NT2/D1 (cell line): ENCODE measurements around the gene SGK2.

ENCODE experiments used
- DNase-seq: peaks from one replicate; pipeline ENCODE4 v3.0.0-alpha.2; 2011; ENCODE audit warnings: low read depth, low spot score
- H3K27me3 ChIP-seq: 2 replicates; pipeline ENCODE4 v1.6.0; 2011; ENCODE audit warnings: mild to moderate bottlenecking; ENCODE audit not compliant: insufficient read length, insufficient read depth
- H3K36me3 ChIP-seq: 2 replicates; pipeline ENCODE4 v1.6.1; 2011; ENCODE audit warnings: mild to moderate bottlenecking, low read length, mixed read lengths; ENCODE audit not compliant: insufficient read depth, insufficient read length
- H3K4me1 ChIP-seq: 2 replicates; pipeline ENCODE4 v1.5.1; 2011; ENCODE audit not compliant: insufficient read depth, insufficient read length
- H3K4me3 ChIP-seq: 2 replicates; pipeline ENCODE4 v1.5.1; 2011; ENCODE audit warnings: low read depth; ENCODE audit not compliant: insufficient read length
- H3K9ac ChIP-seq: 2 replicates; pipeline ENCODE4 v1.6.0; 2011; ENCODE audit warnings: low read depth; ENCODE audit not compliant: insufficient read length
- H3K9me3 ChIP-seq: 2 replicates; pipeline ENCODE4 v1.5.1; 2011; ENCODE audit warnings: mild to moderate bottlenecking, low read length; ENCODE audit not compliant: insufficient read depth
- SUZ12 ChIP-seq: IDR thresholded peaks from 2 replicates; pipeline ENCODE4 v1.6.1; 2011; ENCODE audit not compliant: insufficient read length, insufficient read depth; ENCODE audit errors: extremely low read depth
- YY1 ChIP-seq: IDR thresholded peaks from 2 replicates; pipeline ENCODE4 v1.6.1; 2011; ENCODE audit not compliant: insufficient read length, insufficient read depth
- ZNF274 ChIP-seq: IDR thresholded peaks from 2 replicates; pipeline ENCODE4 v1.6.1; 2011; ENCODE audit warnings: mild to moderate bottlenecking, low read depth, low read length

SGK2 gene

DNA sequence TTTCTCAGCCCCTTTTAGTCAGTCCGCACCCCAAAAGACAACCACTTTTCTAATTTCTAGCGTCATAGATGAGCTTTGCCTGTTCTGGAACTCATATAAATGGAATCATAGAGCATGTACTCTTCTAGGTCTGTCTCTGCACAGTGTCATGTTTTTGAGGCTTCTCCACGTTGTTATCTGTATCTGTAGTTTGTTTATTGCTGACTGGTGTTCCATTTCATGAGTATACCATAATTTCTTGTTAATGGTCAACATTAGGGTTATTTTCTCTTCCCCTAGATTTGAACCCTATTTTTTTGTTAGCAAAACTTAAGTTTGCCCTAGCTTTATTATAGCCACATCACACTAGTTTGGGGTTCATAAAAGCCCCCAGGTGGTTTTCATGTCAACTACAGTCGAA, 16.2 kb upstream of the SGK2 start:
- peaks cover 14% of the 10 kb centered on the region; the same call in 1 of the 2 replicates for H3K9me3 ChIP-seq
- no peak overlapping the region for H3K9ac ChIP-seq
- H3K27me3 ChIP-seq = no peaks in the 10 kb centered on the region
- DNase-seq = no peak
- TF ChIP-seq ZNF274 (no peak), SUZ12 (no peak)
- no peak overlapping the region for H3K4me3 ChIP-seq
- H3K36me3 ChIP-seq = peaks cover 53% of the 10 kb centered on the region
- H3K4me1 ChIP-seq = no peaks in the 10 kb centered on the region

DNA sequence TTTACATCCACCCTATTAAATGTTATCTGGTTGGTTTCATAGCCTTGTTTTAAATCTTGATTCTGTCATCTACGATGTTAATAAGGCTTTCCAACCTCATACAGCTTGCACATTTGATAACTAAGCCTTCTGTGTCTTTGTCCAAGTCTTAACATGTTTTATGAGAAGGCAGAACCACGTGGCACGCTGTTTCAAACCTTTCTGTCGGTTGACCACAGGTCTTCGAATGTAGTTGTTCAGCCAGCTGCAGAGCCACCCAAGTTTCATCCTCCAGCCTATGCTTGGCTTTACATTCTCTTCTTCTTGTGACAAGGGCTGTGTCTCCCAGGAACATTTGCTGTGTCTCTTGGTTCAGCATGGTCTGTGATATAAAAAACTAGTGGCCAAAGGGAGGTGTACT, 15.7 kb upstream of the SGK2 start:
- TF ChIP-seq ZNF274 (no peak), SUZ12 (no peak), YY1 (no peak)
- H3K4me3 ChIP-seq = no peak overlapping the region
- no peak for DNase-seq
- no peak overlapping the region for H3K9ac ChIP-seq
- peaks cover 15% of the 10 kb centered on the region; the same call in 1 of the 2 replicates for H3K9me3 ChIP-seq
- H3K27me3 ChIP-seq = no peaks in the 10 kb centered on the region
- peaks cover 51% of the 10 kb centered on the region for H3K36me3 ChIP-seq
- no peaks in the 10 kb centered on the region for H3K4me1 ChIP-seq

DNA sequence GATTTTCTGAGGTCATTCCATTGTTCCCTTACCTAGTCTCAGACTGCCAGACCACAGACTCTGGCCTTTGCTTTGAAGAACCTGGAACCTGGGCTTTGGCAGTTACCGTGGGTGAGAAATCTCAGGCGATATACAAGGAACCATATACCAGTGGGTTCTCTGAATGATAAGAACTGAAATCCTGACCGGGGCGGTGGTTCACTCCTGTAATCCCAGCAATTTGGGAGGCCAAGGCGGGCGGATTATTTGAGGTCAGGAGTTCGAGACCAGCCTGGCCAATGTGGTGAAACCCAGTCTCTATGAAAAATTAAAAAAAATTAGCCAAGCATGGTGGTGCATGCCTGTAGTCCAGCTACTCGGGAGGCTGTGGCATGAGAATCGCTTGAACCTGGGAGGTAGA, 14.3 kb upstream of the SGK2 start:
- no peak overlapping the region for H3K9ac ChIP-seq
- no peaks in the 10 kb centered on the region for H3K4me1 ChIP-seq
- H3K4me3 ChIP-seq = no peak overlapping the region
- TF ChIP-seq SUZ12 (no peak), ZNF274 (no peak), YY1 (no peak)
- no peak for DNase-seq
- peaks cover 15% of the 10 kb centered on the region; the same call in 1 of the 2 replicates for H3K9me3 ChIP-seq
- H3K27me3 ChIP-seq = no peaks in the 10 kb centered on the region
- peaks cover 43% of the 10 kb centered on the region for H3K36me3 ChIP-seq

DNA sequence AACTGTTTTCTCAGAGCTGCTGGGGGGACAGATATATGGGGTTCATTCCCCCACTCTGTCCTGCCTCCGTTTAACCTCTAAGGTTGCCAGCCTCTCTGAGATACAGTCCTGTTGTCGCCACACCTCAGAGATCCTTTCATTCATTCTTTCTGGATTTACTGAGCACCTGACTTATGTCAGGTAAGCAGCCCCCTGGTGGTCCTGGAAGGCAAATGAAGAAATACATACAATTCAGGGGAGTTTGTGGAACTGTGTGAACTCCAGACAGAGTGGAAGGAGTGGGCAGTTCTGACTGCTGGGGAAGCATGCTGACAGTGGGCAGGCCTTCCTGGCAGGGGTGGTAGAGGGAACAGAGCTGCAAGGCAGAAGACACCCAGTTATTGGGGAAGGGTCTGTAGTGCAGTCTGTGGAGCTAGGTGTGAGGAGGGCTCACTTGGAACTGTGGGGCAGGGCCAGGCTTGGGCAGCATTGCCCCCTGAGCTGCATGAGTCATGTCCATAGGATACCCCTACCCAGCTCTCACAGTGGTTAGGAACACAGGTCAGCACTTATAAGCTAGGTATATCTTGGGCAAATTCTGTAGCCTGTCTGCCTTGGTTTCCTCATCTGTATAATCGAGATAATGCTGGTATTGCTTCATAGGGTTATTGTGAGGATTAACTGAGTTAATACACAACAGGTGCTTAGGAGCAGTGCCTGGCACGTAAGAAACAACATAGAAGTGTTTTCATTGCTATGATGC, 12.8 kb upstream of the SGK2 start:
- peaks cover 28% of the 10 kb centered on the region for H3K36me3 ChIP-seq
- no peak for DNase-seq
- TF ChIP-seq YY1 (no peak), SUZ12 (no peak), ZNF274 (no peak)
- H3K4me3 ChIP-seq = no peak overlapping the region
- H3K4me1 ChIP-seq = peaks cover 5% of the 10 kb centered on the region
- no peaks in the 10 kb centered on the region for H3K27me3 ChIP-seq
- H3K9me3 ChIP-seq = peaks cover 15% of the 10 kb centered on the region; the same call in 1 of the 2 replicates
- no peak overlapping the region for H3K9ac ChIP-seq

DNA sequence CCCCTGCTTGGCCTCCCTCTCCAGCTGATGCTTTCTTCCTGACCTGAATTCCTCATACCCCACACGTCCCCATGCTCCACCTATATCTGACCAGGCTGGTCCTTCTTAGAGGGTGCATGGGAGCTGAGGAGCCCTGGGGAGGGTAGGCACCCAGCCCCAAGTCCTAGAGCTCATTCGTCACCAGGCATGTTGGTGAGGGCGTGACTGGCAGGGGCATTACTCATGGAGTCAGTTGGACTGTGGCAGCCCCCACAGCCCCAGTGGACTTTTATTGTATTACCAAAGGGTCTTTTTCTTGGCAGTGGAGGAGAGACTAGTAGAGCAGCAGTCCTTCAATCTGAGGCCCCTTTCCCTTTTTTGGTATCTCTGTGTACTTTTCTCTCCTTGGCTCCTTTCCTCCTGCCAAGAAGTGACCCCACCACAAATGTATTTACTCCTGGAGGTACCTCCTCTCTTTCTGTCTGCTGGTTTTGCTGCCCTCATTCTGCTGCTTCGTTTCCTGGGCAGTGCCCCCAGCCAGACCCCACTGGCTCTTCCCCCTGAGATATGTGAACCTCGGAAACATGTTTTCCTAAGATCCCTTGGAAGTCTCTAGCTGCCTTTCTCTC, 10.4 kb upstream of the SGK2 start:
- H3K9me3 ChIP-seq = peaks cover 15% of the 10 kb centered on the region; the same call in 1 of the 2 replicates
- peaks cover 15% of the 10 kb centered on the region for H3K36me3 ChIP-seq
- peaks cover 5% of the 10 kb centered on the region for H3K4me1 ChIP-seq
- H3K9ac ChIP-seq = no peak overlapping the region
- TF ChIP-seq YY1 (no peak), SUZ12 (no peak), ZNF274 (no peak)
- H3K4me3 ChIP-seq = no peak overlapping the region
- no peak for DNase-seq
- no peaks in the 10 kb centered on the region for H3K27me3 ChIP-seq

DNA sequence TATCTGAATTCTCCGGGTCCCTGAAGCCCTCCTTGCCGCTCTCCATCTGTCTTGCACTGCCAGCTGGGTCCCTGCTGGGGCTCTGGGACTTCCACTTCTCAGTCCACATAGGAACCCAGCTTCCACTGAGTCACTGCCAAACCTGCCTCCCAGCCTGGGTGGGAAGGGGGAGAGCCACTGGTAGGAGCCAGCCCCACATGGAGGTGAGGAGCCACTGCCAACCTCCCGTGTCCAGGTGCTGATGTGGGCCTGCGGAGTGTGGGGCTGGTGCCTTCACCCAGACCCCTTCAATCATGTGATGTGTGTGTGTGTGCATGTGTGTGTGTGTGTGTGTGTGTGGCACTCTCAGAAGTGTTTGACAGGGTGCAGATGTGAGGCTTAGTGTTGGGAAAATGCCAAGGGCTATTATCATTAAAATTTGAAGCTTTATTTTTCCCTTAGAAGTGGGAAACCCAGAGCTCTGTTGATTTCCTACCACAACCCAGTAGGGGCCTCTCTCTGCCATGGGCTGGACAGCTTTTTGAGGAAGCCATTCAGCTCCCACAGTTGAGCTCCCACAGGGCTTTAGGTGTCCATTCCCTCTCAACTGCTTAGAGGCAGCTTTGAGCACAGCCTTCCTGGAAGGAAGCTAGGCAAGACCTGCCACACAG, 9.3 kb upstream of the SGK2 start:
- Histone ChIP-seq H3K9me3 (peaks cover 15% of the 10 kb centered on the region; the same call in 1 of the 2 replicates), H3K4me1 (peaks cover 5% of the 10 kb centered on the region), H3K4me3 (no peak overlapping the region), H3K9ac (no peak overlapping the region), H3K36me3 (peaks cover 9% of the 10 kb centered on the region), H3K27me3 (no peaks in the 10 kb centered on the region)
- TF ChIP-seq YY1 (no peak), SUZ12 (no peak), ZNF274 (no peak)
- no peak for DNase-seq

DNA sequence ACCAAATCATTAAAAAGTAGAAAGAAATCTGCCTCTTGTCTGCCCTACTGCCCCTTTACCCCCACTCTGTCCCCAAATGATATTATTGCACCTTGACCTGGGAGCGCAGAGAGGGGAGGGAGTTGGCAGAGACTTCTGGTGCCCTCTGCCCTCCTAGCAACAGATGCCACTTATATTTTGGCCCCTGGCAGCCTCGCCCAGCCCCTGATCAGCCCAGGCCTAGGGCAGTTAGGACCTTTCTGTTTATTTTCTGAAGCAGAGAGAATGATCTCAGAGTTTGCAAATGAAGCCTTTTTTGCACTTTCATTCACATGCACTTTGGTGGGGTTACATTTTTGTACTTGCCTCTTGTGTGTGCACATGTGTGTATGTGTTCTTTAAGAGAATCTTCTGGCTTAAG, 8.4 kb upstream of the SGK2 start:
- DNase-seq = no peak
- Histone ChIP-seq H3K27me3 (no peaks in the 10 kb centered on the region), H3K4me1 (peaks cover 5% of the 10 kb centered on the region)

More for the DNA sequence above, 8.4 kb upstream of the SGK2 start:
- TF ChIP-seq YY1 = no peak
- TF ChIP-seq ZNF274 = no peak
- no peak for TF ChIP-seq SUZ12
- Histone ChIP-seq H3K9ac (no peak overlapping the region), H3K9me3 (peaks cover 15% of the 10 kb centered on the region; the same call in 1 of the 2 replicates), H3K4me3 (no peak overlapping the region), H3K36me3 (peaks cover 9% of the 10 kb centered on the region)
